Measurements from ENCODE around the gene DNAI4. TPM values are rescaled to one million over a fixed set of nuclear protein-coding genes. Genes with fewer than 3 reads are reported as not detected.

Gene DNAI4
- total and polyA plus RNA-seq, 2 donors (not counting 1 experiment from before 2014, with no cell fraction given) = 0.30 to 2.7 TPM

DNA sequence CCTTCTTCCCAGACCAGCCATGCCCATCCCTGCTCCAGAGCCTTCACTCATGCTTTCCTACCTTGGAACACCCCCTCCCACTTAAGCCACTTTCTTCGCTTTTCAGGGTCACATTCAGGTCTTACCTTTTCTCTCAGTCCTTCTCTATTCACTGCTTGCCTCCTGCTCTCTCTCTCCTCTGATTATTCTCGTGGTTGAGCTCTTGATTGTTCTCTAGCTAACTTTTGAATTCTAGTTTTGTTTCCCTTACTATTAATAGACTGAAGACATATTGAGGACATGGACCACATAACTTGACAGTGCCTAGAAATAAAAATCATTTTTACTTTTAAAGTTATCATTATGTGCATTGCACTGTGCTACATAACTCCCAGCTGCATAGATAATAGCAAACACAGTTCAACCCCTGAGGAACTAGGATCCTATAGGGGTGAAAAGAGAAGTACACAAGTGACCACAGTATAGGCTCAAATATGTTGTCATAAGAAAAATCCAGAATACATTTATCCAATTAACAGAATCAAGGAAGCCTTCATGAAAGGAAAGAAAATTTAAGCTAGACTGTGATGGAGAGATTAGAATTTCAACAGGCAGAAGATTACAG is 145.1 kb downstream of the DNAI4 start:
- no peak overlapping the region for H3K9ac ChIP-seq (ENCODE audit: low read length)
- H3K27me3 ChIP-seq (replicated peaks in 1 of 4; ENCODE audit: control extremely low read depth in 1 of 4, control insufficient read depth in 3 of 4, insufficient read depth in 4 of 4, low read length in 3 of 4) = no peaks in the 10 kb centered on the region
- DNase-seq (no peak), ATAC-seq (ENCODE audit: low read depth) (no peak)
- no peak for TF ChIP-seq EZH2 (IDR thresholded peaks at IDR 0.05; ENCODE audit: borderline replicate concordance, insufficient read depth, low read depth, low read length, poor library complexity, severe bottlenecking)
- TF ChIP-seq, protein P1, sequence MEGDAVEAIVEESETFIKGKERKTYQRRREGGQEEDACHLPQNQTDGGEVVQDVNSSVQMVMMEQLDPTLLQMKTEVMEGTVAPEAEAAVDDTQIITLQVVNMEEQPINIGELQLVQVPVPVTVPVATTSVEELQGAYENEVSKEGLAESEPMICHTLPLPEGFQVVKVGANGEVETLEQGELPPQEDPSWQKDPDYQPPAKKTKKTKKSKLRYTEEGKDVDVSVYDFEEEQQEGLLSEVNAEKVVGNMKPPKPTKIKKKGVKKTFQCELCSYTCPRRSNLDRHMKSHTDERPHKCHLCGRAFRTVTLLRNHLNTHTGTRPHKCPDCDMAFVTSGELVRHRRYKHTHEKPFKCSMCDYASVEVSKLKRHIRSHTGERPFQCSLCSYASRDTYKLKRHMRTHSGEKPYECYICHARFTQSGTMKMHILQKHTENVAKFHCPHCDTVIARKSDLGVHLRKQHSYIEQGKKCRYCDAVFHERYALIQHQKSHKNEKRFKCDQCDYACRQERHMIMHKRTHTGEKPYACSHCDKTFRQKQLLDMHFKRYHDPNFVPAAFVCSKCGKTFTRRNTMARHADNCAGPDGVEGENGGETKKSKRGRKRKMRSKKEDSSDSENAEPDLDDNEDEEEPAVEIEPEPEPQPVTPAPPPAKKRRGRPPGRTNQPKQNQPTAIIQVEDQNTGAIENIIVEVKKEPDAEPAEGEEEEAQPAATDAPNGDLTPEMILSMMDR (IDR thresholded peaks at IDR 0.05) = no peak
- Mint-ChIP-seq H3K9me3 (ENCODE audit: insufficient read depth) (no peaks in the 10 kb centered on the region), H3K27me3 (peaks cover 16% of the 10 kb centered on the region), H3K4me3 (no peak overlapping the region), H3K4me1 (no peaks in the 10 kb centered on the region), H3K27ac (no peak overlapping the region)
- H2AFZ ChIP-seq (ENCODE audit: insufficient read depth, low read depth, low read length, poor library complexity, severe bottlenecking) = no peak overlapping the region
- no peaks in the 10 kb centered on the region for H4K20me1 ChIP-seq (ENCODE audit: control insufficient read depth, insufficient read depth, low read length, poor library complexity, severe bottlenecking)
- H3K79me2 ChIP-seq (ENCODE audit: control insufficient read depth, insufficient read depth, low read length) = no peaks in the 10 kb centered on the region
- intact Hi-C loops (cut with micrococcal nuclease) = no loop called here
- H3K4me2 ChIP-seq (replicated peaks; ENCODE audit: low read depth, low read length, poor library complexity, severe bottlenecking) = no peak overlapping the region
- CTCF ChIA-PET = interaction anchor here (2.3 kb wide), 1 partner anchor 8 kb away, joined by 6 read pairs; no protein-coding TSS in a partner anchor
- H3K27ac ChIP-seq (ENCODE audit: low read length in 2 of 2) = no peak overlapping the region
- H3K4me3 ChIP-seq (ENCODE audit: control extremely low read depth in 1 of 5, extremely low read depth in 1 of 5, insufficient read depth in 1 of 5, low read depth in 2 of 5, low read length in 4 of 5) = no peak overlapping the region
- no peaks in the 10 kb centered on the region for H3K36me3 ChIP-seq (replicated peaks in 1 of 2; ENCODE audit: control extremely low read depth in 1 of 2, control insufficient read depth in 1 of 2, extremely low read depth in 1 of 2, insufficient read depth in 2 of 2, low read length in 1 of 2)
- H3K9me3 ChIP-seq (ENCODE audit: control extremely low read depth in 1 of 3, control insufficient read depth in 2 of 3, insufficient read depth in 1 of 3, low read length in 2 of 3) = peaks cover 0 to 3% (median 0%) of the 10 kb centered on the region in 3 donors
- no peaks in the 10 kb centered on the region for H3K4me1 ChIP-seq (ENCODE audit: control insufficient read depth in 2 of 2, insufficient read depth in 2 of 2, low read length in 2 of 2)
- WGBS (ENCODE audit: insufficient coverage) = 100% methylated on average over 1 of the region's 2 CpGs
- POLR2A ChIA-PET = no interaction called here

DNA sequence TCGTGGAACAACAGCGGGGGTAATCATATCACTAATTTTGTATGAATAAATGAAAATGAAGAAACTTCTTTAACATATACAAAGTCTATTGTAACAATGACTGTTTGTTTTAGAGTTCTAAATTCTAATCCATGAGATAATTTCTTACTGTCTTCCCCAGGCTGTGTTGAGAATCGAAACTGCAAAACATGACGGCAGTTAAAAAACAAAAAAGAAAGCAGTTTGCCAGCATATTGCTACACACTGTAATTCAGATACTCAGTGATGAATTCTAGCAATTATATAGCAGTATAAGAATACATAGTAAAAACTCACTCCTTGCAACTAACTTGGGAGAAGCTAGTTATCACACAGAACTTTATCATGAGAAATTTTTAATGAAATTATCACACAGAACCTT is 145.7 kb downstream of the DNAI4 start:
- Mint-ChIP-seq H3K4me1 (no peaks in the 10 kb centered on the region), H3K27me3 (peaks cover 16% of the 10 kb centered on the region), H3K9me3 (ENCODE audit: insufficient read depth) (no peaks in the 10 kb centered on the region), H3K4me3 (no peak overlapping the region), H3K27ac (no peak overlapping the region)
- Histone ChIP-seq H3K9me3 (ENCODE audit: control extremely low read depth in 1 of 3, control insufficient read depth in 2 of 3, insufficient read depth in 1 of 3, low read length in 2 of 3) (peaks cover 0 to 3% (median 0%) of the 10 kb centered on the region in 3 donors), H2AFZ (ENCODE audit: insufficient read depth, low read depth, low read length, poor library complexity, severe bottlenecking) (no peak overlapping the region), H4K20me1 (ENCODE audit: control insufficient read depth, insufficient read depth, low read length, poor library complexity, severe bottlenecking) (no peaks in the 10 kb centered on the region), H3K27ac (ENCODE audit: low read length in 2 of 2) (no peak overlapping the region), H3K9ac (ENCODE audit: low read length) (no peak overlapping the region), H3K4me3 (ENCODE audit: control extremely low read depth in 1 of 5, extremely low read depth in 1 of 5, insufficient read depth in 1 of 5, low read depth in 2 of 5, low read length in 4 of 5) (no peak overlapping the region), H3K27me3 (replicated peaks in 1 of 4; ENCODE audit: control extremely low read depth in 1 of 4, control insufficient read depth in 3 of 4, insufficient read depth in 4 of 4, low read length in 3 of 4) (no peaks in the 10 kb centered on the region), H3K4me1 (ENCODE audit: control insufficient read depth in 2 of 2, insufficient read depth in 2 of 2, low read length in 2 of 2) (no peaks in the 10 kb centered on the region), H3K4me2 (replicated peaks; ENCODE audit: low read depth, low read length, poor library complexity, severe bottlenecking) (no peak overlapping the region), H3K36me3 (replicated peaks in 1 of 2; ENCODE audit: control extremely low read depth in 1 of 2, control insufficient read depth in 1 of 2, extremely low read depth in 1 of 2, insufficient read depth in 2 of 2, low read length in 1 of 2) (no peaks in the 10 kb centered on the region), H3K79me2 (ENCODE audit: control insufficient read depth, insufficient read depth, low read length) (no peaks in the 10 kb centered on the region)
- intact Hi-C loops (cut with micrococcal nuclease) = no loop called here
- CTCF ChIA-PET = interaction anchor here (0.7 to 2.3 kb wide), 2 partner anchors 8 to 209 kb away, joined by 3 to 6 read pairs; no protein-coding TSS in a partner anchor
- POLR2A ChIA-PET = no interaction called here
- no CpG with 5 or more reads among the region's 4 CpGs for WGBS (ENCODE audit: insufficient coverage)
- TF ChIP-seq EZH2 (IDR thresholded peaks at IDR 0.05; ENCODE audit: borderline replicate concordance, insufficient read depth, low read depth, low read length, poor library complexity, severe bottlenecking) = no peak
- TF ChIP-seq, protein P1 (IDR thresholded peaks at IDR 0.05) = no peak
- no peak for DNase-seq
- no peak for ATAC-seq (ENCODE audit: low read depth)

Measured in B cell (primary cell).